Liver (tissue), 9 donors: ENCODE results near the gene TMPRSS2. TPM values are rescaled to one million over a fixed set of nuclear protein-coding genes. Genes with fewer than 3 reads are reported as not detected.

Experiments used
- DNase-seq: peaks from one replicate; pipeline ENCODE4 v3.0.0-alpha.2; 2017; ENCODE audit warnings: low spot score
- H3K27ac ChIP-seq, 2 donors: one replicate each; pipeline ENCODE4 v1.7.0; 2013; ENCODE audit warnings: inconsistent platforms in 2 of 2, low read length in 2 of 2, control low read depth in 1 of 2, low read depth in 1 of 2, mild to moderate bottlenecking in 1 of 2
- H3K27me3 ChIP-seq, 4 donors: one replicate each; pipeline versions ENCODE4 v1.6.1 to v1.7.0; 2013; ENCODE audit warnings: low read length in 3 of 4, inconsistent platforms in 1 of 4, mild to moderate bottlenecking in 1 of 4, moderate library complexity in 1 of 4; ENCODE audit not compliant: control insufficient read depth in 4 of 4, insufficient read depth in 4 of 4
- H3K36me3 ChIP-seq, 4 donors: one replicate each; pipeline versions ENCODE4 v1.6.1 to v1.7.0; 2013; ENCODE audit warnings: low read length in 3 of 4, mild to moderate bottlenecking in 3 of 4, low read depth in 1 of 4, moderate library complexity in 1 of 4; ENCODE audit not compliant: control insufficient read depth in 4 of 4, insufficient read depth in 3 of 4
- H3K4me1 ChIP-seq, 4 donors: one replicate each; pipeline versions ENCODE4 v1.6.1 to v1.7.0; 2013; ENCODE audit warnings: low read length in 3 of 4, mild to moderate bottlenecking in 3 of 4, moderate library complexity in 1 of 4; ENCODE audit not compliant: control insufficient read depth in 4 of 4, insufficient read depth in 4 of 4
- H3K4me3 ChIP-seq, 3 donors: one replicate each; pipeline versions ENCODE4 v1.6.1 to v1.7.0; 2013; ENCODE audit warnings: low read length in 3 of 3, control low read depth in 1 of 3, low read depth in 1 of 3, mild to moderate bottlenecking in 1 of 3
- H3K9ac ChIP-seq, 2 donors: one replicate each; pipeline ENCODE4 v1.7.0; 2013; ENCODE audit warnings: low read length in 2 of 2, mild to moderate bottlenecking in 2 of 2, moderate library complexity in 2 of 2, control low read depth in 1 of 2, low read depth in 1 of 2
- H3K9me3 ChIP-seq, 4 donors: one replicate each; pipeline versions ENCODE4 v1.6.1 to v1.7.0; 2013; ENCODE audit warnings: low read length in 3 of 4; ENCODE audit not compliant: control insufficient read depth in 4 of 4
- EGR1 ChIP-seq, 2 donors: IDR thresholded peaks; 2 replicates each; pipeline ENCODE4 v1.6.1; 2016 to 2018; ENCODE audit warnings: antibody characterized with exemption in 2 of 2, low read depth in 2 of 2
- FOXA1 ChIP-seq: IDR thresholded peaks from 2 replicates; pipeline ENCODE4 v1.6.1; 2016; ENCODE audit warnings: antibody characterized with exemption
- GABPA ChIP-seq, 2 donors: IDR thresholded peaks in 1 of 2; conservative IDR thresholded peaks in 1 of 2; 2 replicates each; pipeline ENCODE4 v1.6.1; 2016; ENCODE audit warnings: antibody characterized with exemption in 2 of 2, mild to moderate bottlenecking in 1 of 2, moderate library complexity in 1 of 2
- HNF4A ChIP-seq, 2 donors: conservative IDR thresholded peaks; 2 replicates each; pipeline ENCODE4 v1.6.1; 2016; ENCODE audit warnings: antibody characterized with exemption in 2 of 2, mild to moderate bottlenecking in 2 of 2
- JUND ChIP-seq, 2 donors: IDR thresholded peaks; 2 replicates each; pipeline ENCODE4 v1.6.1; 2016; ENCODE audit warnings: antibody characterized with exemption in 2 of 2
- MAX ChIP-seq: IDR thresholded peaks from 2 replicates; pipeline ENCODE4 v1.6.1; 2016; ENCODE audit warnings: antibody characterized with exemption
- NR2F2 ChIP-seq: IDR thresholded peaks from 2 replicates; pipeline ENCODE4 v1.6.1; 2016; ENCODE audit warnings: antibody characterized with exemption
- RAD21 ChIP-seq, 2 donors: IDR thresholded peaks; 2 replicates each; pipeline ENCODE4 v1.6.1; 2016; ENCODE audit warnings: antibody characterized with exemption in 2 of 2, mild to moderate bottlenecking in 2 of 2
- RXRA ChIP-seq, 2 donors: IDR thresholded peaks; 2 replicates each; pipeline ENCODE4 v1.6.1; 2017 to 2018; ENCODE audit warnings: antibody characterized with exemption in 2 of 2, mild to moderate bottlenecking in 1 of 2
- SP1 ChIP-seq: IDR thresholded peaks from 2 replicates; pipeline ENCODE4 v1.6.1; 2018; ENCODE audit warnings: antibody characterized with exemption, mild to moderate bottlenecking
- YY1 ChIP-seq: IDR thresholded peaks from 2 replicates; pipeline ENCODE4 v1.6.1; 2016; ENCODE audit warnings: antibody characterized with exemption, mild to moderate bottlenecking
- WGBS: extraction: QIAGEN DNeasy Blood & Tissue Kit; methylation state at CpG from one replicate; pipeline ENCODE4 v1.1.7; 2013; 5-methylcytosine and 5-hydroxymethylcytosine counted together
- polyA plus RNA-seq, 2 donors: library from polyadenylated mRNA; stranded (reverse) in 1 of 2; unstranded in 1 of 2; fragments of 200-250 nt in 1 of 2; fragments of >200 nt in 1 of 2; fragmentation: Nextera tagmentation in 1 of 2; extraction: Ambion mirVana in 1 of 2; gene quantifications; one replicate each; pipeline versions ENCODE4 v1.2.1 to v1.2.3, GENCODE V29; 2013 to 2015
- total RNA-seq, 2 donors: library from RNA; depleted of rRNA; stranded (reverse); fragments of >200 nt; gene quantifications; one replicate each; pipeline ENCODE4 v1.2.3, GENCODE V29; 2014
- donor health status: healthy.
- donor health status: healthy.
- donor health status: healthy.
- donor health status: healthy.
- donor health status: healthy.

The TMPRSS2 gene
- total and polyA plus RNA-seq, 4 donors, result 0.14 to 32.0 (median 11.4) TPM

GRCh38 chr21:41520560-41521442, 12.8 kb upstream of the TMPRSS2 start:
- Histone ChIP-seq H3K36me3 (no peaks in the 10 kb centered on the region), H3K9ac (no peak overlapping the region), H3K27ac (no peak overlapping the region), H3K4me3 (no peak overlapping the region), H3K4me1 (peaks cover 0 to 3% (median under 1%) of the 10 kb centered on the region in 4 donors), H3K9me3 (no peaks in the 10 kb centered on the region), H3K27me3 (no peaks in the 10 kb centered on the region)
- TF ChIP-seq MAX, result no peak
- TF ChIP-seq HNF4A (conservative IDR thresholded peaks at IDR 0.05), result no peak
- no peak for DNase-seq
- 76% methylated on average over 5 of the region's 5 CpGs for WGBS

GRCh38 chr21:41519806-41520559, 12.0 kb upstream of the TMPRSS2 start:
- no peak for DNase-seq
- Histone ChIP-seq H3K27ac (no peak overlapping the region), H3K9me3 (no peaks in the 10 kb centered on the region), H3K9ac (no peak overlapping the region), H3K36me3 (no peaks in the 10 kb centered on the region), H3K4me1 (no peaks in the 10 kb centered on the region), H3K4me3 (no peak overlapping the region), H3K27me3 (no peaks in the 10 kb centered on the region)
- TF ChIP-seq RXRA (IDR thresholded peaks at IDR 0.05) (no peak), SP1 (no peak), MAX (no peak)
- 88% methylated on average over 9 of the region's 9 CpGs for WGBS

GRCh38 chr21:41518757-41519156, 10.8 kb upstream of the TMPRSS2 start:
- 96% methylated on average over 4 of the region's 4 CpGs for WGBS
- TF ChIP-seq SP1, result no peak
- TF ChIP-seq RXRA (IDR thresholded peaks at IDR 0.05), result no peak
- TF ChIP-seq GABPA (IDR thresholded peaks at IDR 0.05 in 1 of 2, conservative IDR thresholded peaks at IDR 0.05 in 1 of 2), result no peak
- no peak for TF ChIP-seq FOXA1
- TF ChIP-seq RAD21 (IDR thresholded peaks at IDR 0.05), result no peak
- TF ChIP-seq MAX, result no peak
- TF ChIP-seq HNF4A (conservative IDR thresholded peaks at IDR 0.05), result no peak
- no peak for TF ChIP-seq NR2F2
- no peak for TF ChIP-seq EGR1 (IDR thresholded peaks at IDR 0.05; ENCODE audit: low read depth in 2 of 2)
- TF ChIP-seq JUND (IDR thresholded peaks at IDR 0.05), result no peak
- TF ChIP-seq YY1, result no peak
- DNase-seq, result no peak
- H3K4me3 ChIP-seq, result no peak overlapping the region
- no peaks in the 10 kb centered on the region for H3K36me3 ChIP-seq
- H3K9ac ChIP-seq, result no peak overlapping the region
- no peaks in the 10 kb centered on the region for H3K9me3 ChIP-seq
- H3K27me3 ChIP-seq, result no peaks in the 10 kb centered on the region
- no peak overlapping the region for H3K27ac ChIP-seq
- no peaks in the 10 kb centered on the region for H3K4me1 ChIP-seq
